IMR-90 (cell line): ENCODE results near the gene SLC8A1. TPM values are rescaled to one million over a fixed set of nuclear protein-coding genes. Genes with fewer than 3 reads are reported as not detected.

Source experiments
- ATAC-seq: fragments of 200-7000 bp; cut with Tn5 transposase; 2 replicates; pipeline ENCODE4 v1.9.1; 2020; ENCODE audit warnings: low read depth, mild to moderate bottlenecking, moderate library complexity
- BruUV-seq: library from RNA; stranded (reverse); fragments of 400-500 nt; replicated peaks from 2 replicates; lab custom pipeline; 2021; lab: Mats Ljungman, UMichigan
- CTCF ChIA-PET: fragments of 300-600 bp; formaldehyde crosslinking; extraction: SDS; loops from one replicate; lab custom pipeline; 2021; ENCODE audit warnings: antibody characterized with exemption; lab: Yijun Ruan, JAX
- POLR2A ChIA-PET: fragments of 300-600 bp; sonication (Branson Sonifier 250); formaldehyde crosslinking; loops from one replicate; lab custom pipeline; 2022; ENCODE audit warnings: antibody characterized with exemption; ENCODE audit not compliant: unreplicated experiment; lab: Charles Lee
- DNase-seq: peaks from one replicate; pipeline ENCODE4 v3.0.0; 2013
- H2AFZ ChIP-seq: replicated peaks from 2 replicates; pipeline ENCODE3; 2013; ENCODE audit warnings: low read length, mild to moderate bottlenecking; ENCODE audit not compliant: poor library complexity
- H2AK5ac ChIP-seq: 2 replicates; pipeline ENCODE4 v1.6.1; 2013; ENCODE audit warnings: low read depth, low read length, inconsistent platforms
- H2AK9ac ChIP-seq: replicated peaks from 2 replicates; pipeline ENCODE3; 2013; ENCODE audit warnings: mild to moderate bottlenecking, low read depth, low read length, moderate library complexity; ENCODE audit not compliant: poor library complexity
- H2BK120ac ChIP-seq: 2 replicates; pipeline ENCODE4 v1.6.1; 2013; ENCODE audit warnings: low read depth, low read length, inconsistent platforms
- H2BK15ac ChIP-seq: 3 replicates; pipeline ENCODE4 v1.6.1; 2013; ENCODE audit warnings: low read depth, low read length, inconsistent platforms
- H2BK20ac ChIP-seq: 2 replicates; pipeline ENCODE4 v1.6.1; 2013; ENCODE audit warnings: low read depth, mild to moderate bottlenecking, inconsistent platforms, low read length, moderate library complexity
- H2BK5ac ChIP-seq: 2 replicates; pipeline ENCODE4 v1.6.1; 2013; ENCODE audit warnings: mild to moderate bottlenecking, low read depth, low read length, inconsistent platforms; ENCODE audit not compliant: poor library complexity, severe bottlenecking
- H3K14ac ChIP-seq: replicated peaks from 2 replicates; pipeline ENCODE4 v1.6.1; 2013; ENCODE audit warnings: low read depth, low read length, inconsistent platforms
- H3K18ac ChIP-seq: 2 replicates; pipeline ENCODE4 v1.6.1; 2013; ENCODE audit warnings: low read depth, low read length, control low read depth
- H3K23ac ChIP-seq: 2 replicates; pipeline ENCODE4 v1.6.1; 2013; ENCODE audit warnings: low read depth, low read length, inconsistent platforms
- H3K27ac ChIP-seq: 2 replicates; pipeline ENCODE4 v1.5.1; 2013; ENCODE audit warnings: mild to moderate bottlenecking, control low read depth, low read length; ENCODE audit not compliant: insufficient read depth
- H3K27me3 ChIP-seq: 2 replicates; pipeline ENCODE4 v1.6.1; 2013; ENCODE audit warnings: low read length; ENCODE audit not compliant: control insufficient read depth, insufficient read depth
- H3K36me3 ChIP-seq: 2 replicates; pipeline ENCODE4 v1.6.1; 2013; ENCODE audit warnings: low read length, mixed read lengths; ENCODE audit not compliant: control insufficient read depth, insufficient read depth
- H3K4ac ChIP-seq: 2 replicates; pipeline ENCODE4 v1.6.1; 2013; ENCODE audit warnings: low read depth, low read length, inconsistent platforms
- H3K4me1 ChIP-seq: 2 replicates; pipeline ENCODE4 v1.6.1; 2013; ENCODE audit warnings: low read length, mixed read lengths; ENCODE audit not compliant: control insufficient read depth, insufficient read depth
- H3K4me2 ChIP-seq: 2 replicates; pipeline ENCODE4 v1.6.1; 2013; ENCODE audit warnings: low read depth, mild to moderate bottlenecking, control low read depth, low read length, moderate library complexity
- H3K4me3 ChIP-seq: 2 replicates; pipeline ENCODE4 v1.5.1; 2013; ENCODE audit warnings: low read depth, mild to moderate bottlenecking, control low read depth, low read length, moderate library complexity; ENCODE audit not compliant: insufficient read depth
- H3K56ac ChIP-seq: 2 replicates; pipeline ENCODE4 v1.6.1; 2013; ENCODE audit warnings: low read length, inconsistent platforms; ENCODE audit not compliant: insufficient read depth; ENCODE audit errors: extremely low read depth
- H3K79me1 ChIP-seq, 2 experiments: 2 replicates each; pipeline ENCODE4 v1.6.1; 2013; ENCODE audit warnings: low read length in 2 of 2, inconsistent platforms in 1 of 2, low read depth in 1 of 2
- H3K9ac ChIP-seq: 2 replicates; pipeline ENCODE4 v1.6.1; 2013; ENCODE audit warnings: low read depth, low read length, control low read depth
- H3K9me1 ChIP-seq: 2 replicates; pipeline ENCODE4 v1.6.1; 2013; ENCODE audit warnings: low read length, inconsistent platforms; ENCODE audit not compliant: insufficient read depth
- H3K9me3 ChIP-seq: 2 replicates; pipeline ENCODE4 v1.6.1; 2013; ENCODE audit warnings: low read length; ENCODE audit not compliant: control insufficient read depth, insufficient read depth
- H4K20me1 ChIP-seq: 2 replicates; pipeline ENCODE4 v1.6.1; 2013; ENCODE audit warnings: low read length, inconsistent platforms; ENCODE audit not compliant: insufficient read depth
- H4K5ac ChIP-seq: 2 replicates; pipeline ENCODE4 v1.6.1; 2013; ENCODE audit warnings: mild to moderate bottlenecking, low read depth, low read length, control low read depth
- H4K8ac ChIP-seq, 2 experiments: 2 replicates each; pipeline ENCODE4 v1.6.1; 2013; ENCODE audit warnings: low read depth in 2 of 2, low read length in 2 of 2, control low read depth in 1 of 2, inconsistent platforms in 1 of 2
- H4K91ac ChIP-seq: 2 replicates; pipeline ENCODE4 v1.6.1; 2013; ENCODE audit warnings: low read depth, low read length, inconsistent platforms; ENCODE audit not compliant: insufficient read depth
- BHLHE40 ChIP-seq: fragments of 150-350 bp; IDR thresholded peaks from 2 replicates; pipeline ENCODE4 v1.6.1; 2016; ENCODE audit warnings: mild to moderate bottlenecking, low read depth, low read length
- CEBPB ChIP-seq: IDR thresholded peaks from 2 replicates; pipeline ENCODE4 v1.6.1; 2012; ENCODE audit warnings: low read depth, low read length, improper control_type of control experiment
- CHD1 ChIP-seq: IDR thresholded peaks from 2 replicates; pipeline ENCODE4 v1.6.1; 2012; ENCODE audit warnings: low read depth, low read length, improper control_type of control experiment
- CTCF ChIP-seq: conservative IDR thresholded peaks from 2 replicates; pipeline ENCODE4 v1.5.1; 2012; ENCODE audit warnings: mild to moderate bottlenecking, low read depth, low read length, improper control_type of control experiment
- ELK1 ChIP-seq: fragments of 150-350 bp; IDR thresholded peaks from 2 replicates; pipeline ENCODE4 v1.6.1; 2016; ENCODE audit warnings: low read depth, mild to moderate bottlenecking, low read length, moderate library complexity, borderline replicate concordance
- FOS ChIP-seq: fragments of 150-350 bp; IDR thresholded peaks from 2 replicates; pipeline ENCODE4 v1.6.1; 2016; ENCODE audit warnings: low read depth, low read length
- MAFK ChIP-seq: IDR thresholded peaks from 2 replicates; pipeline ENCODE4 v1.6.1; 2012; ENCODE audit warnings: low read depth, low read length, improper control_type of control experiment
- MAZ ChIP-seq: IDR thresholded peaks from 2 replicates; pipeline ENCODE4 v1.6.1; 2012; ENCODE audit warnings: low read depth, mild to moderate bottlenecking, low read length, improper control_type of control experiment, moderate library complexity, borderline replicate concordance
- MXI1 ChIP-seq: IDR thresholded peaks from 2 replicates; pipeline ENCODE4 v1.6.1; 2012; ENCODE audit warnings: low read depth, mild to moderate bottlenecking, low read length, moderate library complexity, borderline replicate concordance
- NFE2L2 ChIP-seq: fragments of 150-350 bp; IDR thresholded peaks from 2 replicates; pipeline ENCODE4 v1.6.1; 2016; ENCODE audit warnings: low read depth, mild to moderate bottlenecking, low read length
- POLR2A ChIP-seq: IDR thresholded peaks from 2 replicates; pipeline ENCODE4 v1.6.1; 2012; ENCODE audit warnings: mild to moderate bottlenecking, low read depth, low read length
- RAD21 ChIP-seq: IDR thresholded peaks from 2 replicates; pipeline ENCODE4 v1.6.1; 2012; ENCODE audit warnings: low read length, improper control_type of control experiment
- RCOR1 ChIP-seq: IDR thresholded peaks from 2 replicates; pipeline ENCODE4 v1.6.1; 2012; ENCODE audit warnings: mild to moderate bottlenecking, low read length, improper control_type of control experiment; ENCODE audit not compliant: insufficient replicate concordance
- RFX5 ChIP-seq: IDR thresholded peaks from 2 replicates; pipeline ENCODE4 v1.8.0; 2012; ENCODE audit warnings: low read depth, mild to moderate bottlenecking, low read length, moderate library complexity
- SMC3 ChIP-seq: fragments of 150-350 bp; IDR thresholded peaks from 2 replicates; pipeline ENCODE4 v1.6.1; 2016; ENCODE audit warnings: low read depth, mild to moderate bottlenecking, antibody characterized with exemption, low read length, moderate library complexity
- USF2 ChIP-seq: fragments of 150-350 bp; IDR thresholded peaks from 2 replicates; pipeline ENCODE4 v1.6.1; 2017; ENCODE audit warnings: mild to moderate bottlenecking, antibody characterized with exemption, low read length, low read depth
- dilution Hi-C: fragments of 300-500 bp; cut with HindIII; formaldehyde crosslinking; loops from one replicate; pipeline ENCODE4 v1.14.3; 2018; ENCODE audit warnings: low sequenced_read_pairs; ENCODE audit not compliant: unreplicated experiment
- in situ Hi-C: fragments of 300-500 bp; cut with MboI; formaldehyde crosslinking; loops from 3 replicates; pipeline ENCODE4 v1.14.3; 2019; ENCODE audit warnings: low sequenced_read_pairs, inconsistent platforms, mixed read lengths
- intact Hi-C: fragments of 100-400 bp; cut with micrococcal nuclease; formaldehyde crosslinking; loops from 2 replicates; pipeline ENCODE4 v1.10.0; 2022
- polyA plus RNA-seq, 3 experiments: library from polyadenylated mRNA; depleted of rRNA; stranded (reverse); fragments of >200 nt; gene quantifications; 2 replicates each; pipeline ENCODE4 v1.2.3, GENCODE V29; 2012; ENCODE audit warnings: low replicate concordance in 1 of 3
- total RNA-seq: library from RNA; depleted of rRNA; stranded (reverse); fragments of >200 nt; gene quantifications from 2 replicates; pipeline ENCODE4 v1.2.3, GENCODE V29; 2012

Gene SLC8A1
- total and polyA plus RNA-seq, 2 of the 4 experiments (the other 2 are of a cell fraction) = 7.7 to 57.0 TPM

- Histone ChIP-seq H2AK5ac (no peak overlapping the region), H2AFZ (no peak overlapping the region), H3K18ac (no peak overlapping the region), H3K9me3 (no peaks in the 10 kb centered on the region), H3K27me3 (no peaks in the 10 kb centered on the region), H2BK20ac (no peak overlapping the region), H3K14ac (no peak overlapping the region), H4K91ac (no peak overlapping the region), H4K20me1 (no peaks in the 10 kb centered on the region), H3K79me1 (peaks cover 10 to 14% of the 10 kb centered on the region in 2 experiments), H3K56ac (no peak overlapping the region), H3K36me3 (no peaks in the 10 kb centered on the region; the same call in 1 of the 2 replicates), H3K4me3 (no peak overlapping the region), H4K8ac (no peak overlapping the region), H3K27ac (no peak overlapping the region), H3K9me1 (peaks cover 6% of the 10 kb centered on the region; the same call in 1 of the 2 replicates), H3K23ac (no peak overlapping the region), H3K9ac (no peak overlapping the region), H2BK15ac (no peak overlapping the region), H3K4ac (no peak overlapping the region), H2AK9ac (no peak overlapping the region), H3K4me1 (peaks cover 2% of the 10 kb centered on the region; the same call in 1 of the 2 replicates), H4K5ac (no peak overlapping the region), H3K4me2 (no peak overlapping the region), H2BK5ac (no peak overlapping the region), H2BK120ac (no peak overlapping the region)
- DNase-seq (no peak), ATAC-seq (no peak)
- no peak for TF ChIP-seq NFE2L2
- TF ChIP-seq CEBPB = no peak
- no peak for TF ChIP-seq RCOR1
- TF ChIP-seq USF2 = no peak
- no peak for TF ChIP-seq RFX5
- TF ChIP-seq CHD1 = no peak
- TF ChIP-seq MAFK = no peak
- no peak for TF ChIP-seq ELK1
- TF ChIP-seq RAD21 = no peak
- TF ChIP-seq CTCF = no peak
- TF ChIP-seq SMC3 = no peak
- TF ChIP-seq FOS = no peak
- no peak for TF ChIP-seq MAZ
- TF ChIP-seq BHLHE40 = no peak
- TF ChIP-seq MXI1 = no peak
- no peak for TF ChIP-seq POLR2A
- intact Hi-C loops = no loop called here
- ChIA-PET CTCF (no interaction called here), POLR2A (no interaction called here)
- no TSS peak for BruUV-seq
- in situ Hi-C loops = no loop called here
- dilution Hi-C loops = no loop called here
Observed at GRCh38 chr2:40265602-40266001, 186.3 kb downstream of the SLC8A1 start.
